Ovary (tissue), 9 donors: Measurements from ENCODE around the gene HIF3A. TPM values are rescaled to one million over a fixed set of nuclear protein-coding genes. Genes with fewer than 3 reads are reported as not detected.

ENCODE experiments used
- DNase-seq, 5 donors: peaks; one replicate each; pipeline ENCODE4 v3.0.0-alpha.2; 2019 to 2020
- H3K27ac ChIP-seq, 2 donors: fragments of 200-600 bp; one replicate each; pipeline versions ENCODE4 v1.5.1 to v1.8.0; 2019 to 2022
- H3K27me3 ChIP-seq: fragments of 200-600 bp; one replicate; pipeline ENCODE4 v1.8.0; 2022
- H3K36me3 ChIP-seq: fragments of 200-600 bp; sonication (generic); one replicate; pipeline ENCODE4 v1.5.1; 2019
- H3K4me1 ChIP-seq: one replicate; pipeline ENCODE4 v1.8.1; 2013; ENCODE audit warnings: mild to moderate bottlenecking, moderate library complexity; ENCODE audit not compliant: insufficient read depth
- H3K4me3 ChIP-seq: fragments of 200-600 bp; sonication (generic); one replicate; pipeline ENCODE4 v1.5.1; 2017
- H3K9me3 ChIP-seq, 2 donors: fragments of 200-600 bp in 1 of 2; sonication (generic) in 1 of 2; one replicate each; pipeline versions ENCODE4 v1.5.1 to v1.8.1; 2013 to 2019; ENCODE audit warnings: mild to moderate bottlenecking in 1 of 2, moderate library complexity in 1 of 2
- CTCF ChIP-seq, 3 donors: fragments of 450-650 bp in 2 of 3; fragments of 200-600 bp in 1 of 3; IDR thresholded peaks; one replicate each; pipeline versions ENCODE4 v1.5.1 to v1.8.0; 2016 to 2022; ENCODE audit warnings: antibody characterized with exemption in 3 of 3, mild to moderate bottlenecking in 1 of 3
- EP300 ChIP-seq: sonication (generic); formaldehyde crosslinking; IDR thresholded peaks from one replicate; pipeline ENCODE4 v1.6.1; 2017; ENCODE audit warnings: antibody characterized with exemption
- POLR2A ChIP-seq: fragments of 450-650 bp; IDR thresholded peaks from one replicate; pipeline ENCODE4 v1.6.1; 2017; ENCODE audit warnings: antibody characterized with exemption, mild to moderate bottlenecking, moderate library complexity
- whole genome bisulfite sequencing, 3 donors: extraction: QIAGEN DNeasy Blood & Tissue Kit in 1 of 3; methylation state at CpG; one replicate each; pipeline versions ENCODE4 v1.1.5 to v1.1.7; 2013 to 2017; 5-methylcytosine and 5-hydroxymethylcytosine counted together
- intact Hi-C, 4 donors: fragments of 100-400 bp; cut with DNase I; formaldehyde crosslinking; loops; one replicate each; pipeline versions ENCODE4 v1.11.0 to v1.15.1; 2022 to 2023
- polyA plus RNA-seq, 2 donors: library from polyadenylated mRNA; stranded (reverse); fragments of 200-250 nt in 1 of 2; fragments of 350-450 nt in 1 of 2; fragmentation: Illumina TruSeq in 1 of 2; extraction: RNeasy Lipid Tissue Mini Kit (QIAGEN cat#74804) in 1 of 2; gene quantifications; one replicate each; pipeline ENCODE4 v1.2.3, GENCODE V29; 2013 to 2014
- total RNA-seq, 7 donors: library from RNA; depleted of rRNA in 2 of 7; stranded (reverse); fragments of >200 nt in 2 of 7; fragmentation: NEBNext Ultra II Directional in 3 of 7; extraction: Animal tissue kit (Norgen Biotek cat#: 25700) in 3 of 7; gene quantifications; one replicate each; pipeline versions ENCODE4 v1.1.0 to v1.2.4, GENCODE V29; 2016 to 2023
- donor health status: DM: no; HTN: no; CAD: no; lungs with moderate emphysema.
- donor health status: DM: no; HTN: no; CAD: no.
- donor health status: Bipolar disorder and iron deficiency.
- donor health status: DM: yes; HTN: yes; CAD: no.
- donor health status: DM: no; HTN: no; CAD: no.
- donor health status: DM: yes; HTN: yes; CAD: no.

HIF3A gene
- total and polyA plus RNA-seq, 9 donors: 10.8 to 82.2 (median 40.9) TPM

DNA sequence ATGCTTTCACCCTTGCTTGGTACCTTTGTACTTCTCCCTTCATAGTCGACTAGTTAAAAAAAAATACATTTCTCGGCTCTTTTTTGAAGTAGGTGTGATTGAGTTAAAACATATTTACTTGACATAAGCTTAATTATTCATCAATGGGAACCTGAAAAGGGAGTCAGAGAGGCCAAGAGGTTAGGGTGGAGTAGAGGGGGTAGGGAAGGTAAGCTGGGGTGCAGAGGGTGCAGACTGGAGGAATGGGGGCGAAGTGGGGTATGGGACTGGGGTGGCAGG is 701 bp upstream of the HIF3A start:
- intact Hi-C loops: loop anchor here in 2 of 4 donors (10.0 kb wide), 2 partner anchors 59 to 229 kb away; no protein-coding TSS in a partner anchor
- TF ChIP-seq CTCF (IDR thresholded peaks at IDR 0.05) (no peak), POLR2A (no peak)
- H3K4me3 ChIP-seq: no peak overlapping the region
- no peaks in the 10 kb centered on the region for H3K9me3 ChIP-seq
- H3K27ac ChIP-seq: no peak overlapping the region
- DNase-seq: no peak
- H3K4me1 ChIP-seq: peaks cover 16% of the 10 kb centered on the region
- H3K27me3 ChIP-seq: no peaks in the 10 kb centered on the region
- no peaks in the 10 kb centered on the region for H3K36me3 ChIP-seq
- WGBS, 3 donors: 40 to 63% (median 47%) methylated on average over 3 of the region's 3 CpGs

DNA sequence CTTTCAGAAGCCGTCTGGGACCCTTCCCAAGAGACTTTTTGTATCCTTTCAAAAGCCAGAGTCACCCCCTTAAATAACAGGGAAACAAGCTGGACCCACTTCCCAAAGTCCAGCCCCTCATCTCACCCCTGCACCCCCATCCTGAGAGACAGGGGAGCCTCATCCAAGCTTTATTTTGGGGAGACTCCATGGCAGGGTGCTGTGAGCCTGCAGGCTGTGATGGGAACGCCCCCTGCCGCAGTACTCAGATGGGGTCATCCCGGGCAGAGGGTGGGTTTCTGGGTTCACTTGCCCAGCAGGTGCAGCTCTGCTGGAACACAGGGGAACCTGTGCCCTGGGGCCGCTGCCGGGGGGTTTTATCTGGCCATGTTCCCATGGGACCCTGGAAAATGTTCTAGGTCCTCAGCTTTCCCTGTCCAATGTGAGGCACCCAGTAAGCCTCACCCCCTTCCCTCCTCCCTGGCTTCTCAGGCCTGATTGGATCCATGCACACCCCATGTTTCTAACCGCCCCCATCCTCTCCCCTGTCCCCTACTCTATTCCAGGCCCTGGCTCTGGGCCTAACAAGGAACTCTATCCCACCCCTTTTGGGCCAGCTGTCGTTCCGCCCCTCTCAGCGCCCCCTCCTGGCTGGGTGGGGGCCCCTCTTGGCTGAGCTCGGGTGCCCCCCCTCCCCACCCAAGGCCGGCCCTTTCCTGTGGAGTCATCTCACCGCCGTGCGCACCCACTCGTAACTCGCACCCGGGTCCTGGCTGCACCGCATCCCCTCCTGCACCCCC is 1.0 kb downstream of the HIF3A start:
- peak overlapping the region; percentile 44 for H3K4me3 ChIP-seq
- H3K27me3 ChIP-seq: no peaks in the 10 kb centered on the region
- no peaks in the 10 kb centered on the region for H3K9me3 ChIP-seq
- peaks cover 16% of the 10 kb centered on the region for H3K4me1 ChIP-seq
- WGBS, 3 donors: 10 to 13% (median 11%) methylated on average over 18 to 19 of the region's 19 CpGs
- no peaks in the 10 kb centered on the region for H3K36me3 ChIP-seq
- peak overlapping the region; percentile 66 to 82 for H3K27ac ChIP-seq
- intact Hi-C loops: loop anchor here in 2 of 4 donors (10.0 kb wide), 2 partner anchors 57 to 227 kb away; no protein-coding TSS in a partner anchor
- TF ChIP-seq POLR2A: peak; percentile 53
- no peak for TF ChIP-seq EP300
- peak in 2 of 3 donors; percentile 28 to 29 for TF ChIP-seq CTCF (IDR thresholded peaks at IDR 0.05)
- DNase-seq: peak; percentile 78 to 91 (median 87)

GRCh38 chr19:46298479-46299003 is 1.7 kb downstream of the HIF3A start:
- intact Hi-C loops: loop anchor here in 2 of 4 donors (10.0 kb wide), 2 partner anchors 56 to 226 kb away; no protein-coding TSS in a partner anchor
- H3K4me3 ChIP-seq: peak overlapping the region; percentile 44
- H3K36me3 ChIP-seq: no peaks in the 10 kb centered on the region
- H3K4me1 ChIP-seq: peaks cover 16% of the 10 kb centered on the region
- no peaks in the 10 kb centered on the region for H3K27me3 ChIP-seq
- peak overlapping the region; percentile 66 to 82 for H3K27ac ChIP-seq
- TF ChIP-seq POLR2A: no peak
- TF ChIP-seq CTCF (IDR thresholded peaks at IDR 0.05): no peak
- TF ChIP-seq EP300: no peak
- no peaks in the 10 kb centered on the region for H3K9me3 ChIP-seq
- 0 to 6% (median 5%) methylated on average over 7 of the region's 7 CpGs for whole genome bisulfite sequencing, 3 donors
- no peak for DNase-seq

DNA sequence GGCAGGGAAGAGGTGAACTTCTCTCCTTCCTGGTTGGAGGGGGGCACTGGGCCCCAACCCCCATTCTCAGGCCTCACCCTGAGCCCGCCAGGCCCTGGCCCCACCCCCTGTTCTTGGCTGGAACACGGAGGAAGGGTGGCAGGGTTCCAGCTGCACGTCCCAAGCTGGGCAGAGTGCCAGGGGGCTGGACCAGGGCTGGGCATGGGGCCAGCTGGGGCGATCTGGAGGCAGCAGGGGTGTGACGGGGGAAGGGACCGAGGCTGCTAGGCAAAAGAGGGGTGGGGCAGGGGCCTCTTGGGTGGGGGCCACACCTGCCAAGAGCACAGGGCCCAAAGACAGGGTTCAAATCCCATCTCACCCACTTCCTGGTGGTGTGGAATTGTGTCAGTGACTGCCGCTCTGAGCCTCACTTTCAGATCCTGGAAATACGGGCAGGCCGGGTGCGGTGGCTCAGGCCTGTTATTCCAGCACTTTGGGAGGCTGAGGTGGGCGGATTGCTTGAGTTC is 2.2 kb downstream of the HIF3A start:
- H3K27me3 ChIP-seq: no peaks in the 10 kb centered on the region
- peak overlapping the region; percentile 44 for H3K4me3 ChIP-seq
- TF ChIP-seq EP300 (peak; percentile 61), POLR2A (peak; percentile 23), CTCF (IDR thresholded peaks at IDR 0.05) (no peak)
- peaks cover 16% of the 10 kb centered on the region for H3K4me1 ChIP-seq
- no peaks in the 10 kb centered on the region for H3K36me3 ChIP-seq
- H3K27ac ChIP-seq: peak overlapping the region; percentile 66 to 82
- no peaks in the 10 kb centered on the region for H3K9me3 ChIP-seq
- DNase-seq: peak; percentile 98 to 100 (median 99)
- WGBS, 3 donors: 1 to 11% (median 9%) methylated on average over 10 to 11 of the region's 11 CpGs
- intact Hi-C loops: loop anchor here in 2 of 4 donors (10.0 kb wide), 2 partner anchors 56 to 226 kb away; no protein-coding TSS in a partner anchor
